Measurements from ENCODE around the gene FBXL19. TPM values are rescaled to one million over a fixed set of nuclear protein-coding genes. Genes with fewer than 3 reads are reported as not detected.

Gene FBXL19
- total and polyA plus RNA-seq, 2 experiments from 2014 or later = 2.1 to 19.4 TPM

- no peak for TF ChIP-seq EZH2 (IDR thresholded peaks at IDR 0.05; ENCODE audit: borderline replicate concordance)
- TF ChIP-seq, protein P1, sequence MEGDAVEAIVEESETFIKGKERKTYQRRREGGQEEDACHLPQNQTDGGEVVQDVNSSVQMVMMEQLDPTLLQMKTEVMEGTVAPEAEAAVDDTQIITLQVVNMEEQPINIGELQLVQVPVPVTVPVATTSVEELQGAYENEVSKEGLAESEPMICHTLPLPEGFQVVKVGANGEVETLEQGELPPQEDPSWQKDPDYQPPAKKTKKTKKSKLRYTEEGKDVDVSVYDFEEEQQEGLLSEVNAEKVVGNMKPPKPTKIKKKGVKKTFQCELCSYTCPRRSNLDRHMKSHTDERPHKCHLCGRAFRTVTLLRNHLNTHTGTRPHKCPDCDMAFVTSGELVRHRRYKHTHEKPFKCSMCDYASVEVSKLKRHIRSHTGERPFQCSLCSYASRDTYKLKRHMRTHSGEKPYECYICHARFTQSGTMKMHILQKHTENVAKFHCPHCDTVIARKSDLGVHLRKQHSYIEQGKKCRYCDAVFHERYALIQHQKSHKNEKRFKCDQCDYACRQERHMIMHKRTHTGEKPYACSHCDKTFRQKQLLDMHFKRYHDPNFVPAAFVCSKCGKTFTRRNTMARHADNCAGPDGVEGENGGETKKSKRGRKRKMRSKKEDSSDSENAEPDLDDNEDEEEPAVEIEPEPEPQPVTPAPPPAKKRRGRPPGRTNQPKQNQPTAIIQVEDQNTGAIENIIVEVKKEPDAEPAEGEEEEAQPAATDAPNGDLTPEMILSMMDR (IDR thresholded peaks at IDR 0.05; ENCODE audit: poor library complexity) = no peak
- no peak for TF ChIP-seq EZH2phosphoT487 (IDR thresholded peaks at IDR 0.05; ENCODE audit: low read depth, severe bottlenecking, unreplicated experiment)
- H3K79me2 ChIP-seq = peaks cover 24% of the 10 kb centered on the region
- no peak for DNase-seq (ENCODE audit: low spot score)
- no peaks in the 10 kb centered on the region for H4K20me1 ChIP-seq (ENCODE audit: insufficient read depth, poor library complexity, severe bottlenecking)
- H3K4me2 ChIP-seq = no peak overlapping the region
- H3K9me2 ChIP-seq (replicated peaks; ENCODE audit: insufficient read depth) = no peaks in the 10 kb centered on the region
- H3K27me3 ChIP-seq = no peaks in the 10 kb centered on the region
- no peaks in the 10 kb centered on the region for H3K36me3 ChIP-seq (replicated peaks; ENCODE audit: insufficient read depth, low read depth)
- H3K4me3 ChIP-seq = no peak overlapping the region
- no peak overlapping the region for H3K27ac ChIP-seq
- peaks cover 14% of the 10 kb centered on the region for H3K4me1 ChIP-seq (ENCODE audit: insufficient read depth)
- no peak overlapping the region for H2AFZ ChIP-seq
- H3K9me3 ChIP-seq (ENCODE audit: low read depth) = no peaks in the 10 kb centered on the region
- WGBS (ENCODE audit: low lambda C conversion rate, missing lambda C conversion rate) = 79% methylated on average over 9 of the region's 9 CpGs
These were observed 29.7 kb downstream of the FBXL19 start for GRCh38 chr16:30953111-30953510.

DNA sequence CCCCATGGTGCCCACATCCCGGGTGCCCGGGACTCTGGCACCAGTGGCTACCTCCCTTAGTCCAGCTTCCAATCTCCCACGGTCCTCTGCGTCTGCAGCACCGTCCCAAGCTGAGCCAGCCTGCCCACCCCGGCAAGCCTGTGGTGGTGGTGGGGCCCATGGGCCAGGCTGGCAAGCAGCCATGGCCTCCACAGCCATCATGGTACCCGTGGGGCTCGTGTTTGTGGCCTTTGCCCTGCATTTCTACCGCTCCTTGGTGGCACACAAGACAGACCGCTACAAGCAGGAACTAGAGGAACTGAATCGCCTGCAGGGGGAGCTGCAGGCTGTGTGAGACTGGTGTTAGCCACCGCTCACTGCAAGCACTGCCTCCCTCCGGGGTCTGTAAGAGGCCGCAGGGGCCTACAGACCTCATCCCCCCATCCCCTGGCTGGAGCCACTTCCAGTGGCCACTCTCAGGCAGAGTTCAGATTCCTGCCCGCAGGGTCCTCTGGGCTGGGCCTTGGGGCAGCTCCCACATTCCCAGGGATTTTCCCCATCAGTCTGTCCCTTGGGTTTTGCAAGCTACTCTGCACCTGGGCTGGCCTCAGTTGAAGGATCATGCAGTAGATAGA is 30.2 kb downstream of the FBXL19 start:
- Histone ChIP-seq H3K27me3 (no peaks in the 10 kb centered on the region), H3K36me3 (replicated peaks; ENCODE audit: insufficient read depth, low read depth) (no peaks in the 10 kb centered on the region), H3K9me3 (ENCODE audit: low read depth) (no peaks in the 10 kb centered on the region), H3K9me2 (replicated peaks; ENCODE audit: insufficient read depth) (no peaks in the 10 kb centered on the region), H3K4me3 (no peak overlapping the region), H3K27ac (no peak overlapping the region), H4K20me1 (ENCODE audit: insufficient read depth, poor library complexity, severe bottlenecking) (no peaks in the 10 kb centered on the region), H2AFZ (no peak overlapping the region), H3K4me1 (ENCODE audit: insufficient read depth) (peaks cover 17% of the 10 kb centered on the region), H3K79me2 (peaks cover 28% of the 10 kb centered on the region), H3K4me2 (no peak overlapping the region)
- DNase-seq (ENCODE audit: low spot score) = peak; percentile 88
- 50% methylated on average over 11 of the region's 15 CpGs for WGBS (ENCODE audit: low lambda C conversion rate, missing lambda C conversion rate)
- TF ChIP-seq EZH2phosphoT487 (IDR thresholded peaks at IDR 0.05; ENCODE audit: low read depth, severe bottlenecking, unreplicated experiment) (no peak), EZH2 (IDR thresholded peaks at IDR 0.05; ENCODE audit: borderline replicate concordance) (no peak)
- TF ChIP-seq, protein P1 (IDR thresholded peaks at IDR 0.05; ENCODE audit: poor library complexity) = peak; percentile 62

GRCh38 chr16:30954993-30955392 is 31.6 kb downstream of the FBXL19 start:
- Histone ChIP-seq H3K27ac (no peak overlapping the region), H4K20me1 (ENCODE audit: insufficient read depth, poor library complexity, severe bottlenecking) (peaks cover under 1% of the 10 kb centered on the region), H3K27me3 (no peaks in the 10 kb centered on the region), H3K4me3 (no peak overlapping the region), H3K9me3 (ENCODE audit: low read depth) (no peaks in the 10 kb centered on the region), H3K4me1 (ENCODE audit: insufficient read depth) (peaks cover 22% of the 10 kb centered on the region), H3K36me3 (replicated peaks; ENCODE audit: insufficient read depth, low read depth) (no peaks in the 10 kb centered on the region), H3K9me2 (replicated peaks; ENCODE audit: insufficient read depth) (no peaks in the 10 kb centered on the region), H3K79me2 (peaks cover 30% of the 10 kb centered on the region), H3K4me2 (no peak overlapping the region), H2AFZ (no peak overlapping the region)
- WGBS (ENCODE audit: low lambda C conversion rate, missing lambda C conversion rate) = 84% methylated on average over 8 of the region's 8 CpGs
- TF ChIP-seq, protein P1 (IDR thresholded peaks at IDR 0.05; ENCODE audit: poor library complexity) = no peak
- TF ChIP-seq EZH2 (IDR thresholded peaks at IDR 0.05; ENCODE audit: borderline replicate concordance) = no peak
- no peak for TF ChIP-seq EZH2phosphoT487 (IDR thresholded peaks at IDR 0.05; ENCODE audit: low read depth, severe bottlenecking, unreplicated experiment)
- DNase-seq (ENCODE audit: low spot score) = no peak

All from hepatocyte (in vitro differentiated cells).